Measurements from ENCODE around the gene PPA1.

- TF ChIP-seq CTCF (conservative IDR thresholded peaks at IDR 0.05 in 1 of 2, IDR thresholded peaks at IDR 0.05 in 1 of 2; ENCODE audit: extremely low read depth in 1 of 2, insufficient read depth in 1 of 2, low read depth in 1 of 2, low read length in 2 of 2) (no peak), EZH2 (IDR thresholded peaks at IDR 0.05; ENCODE audit: borderline replicate concordance, low read length) (no peak)
These were observed 691 bp upstream of the PPA1 start for GRCh38 chr10:70233939-70234300.
